SK-N-MC (cell line): Measurements from ENCODE around the gene COPS9.

ENCODE experiments used
- DNase-seq: peaks from one replicate; pipeline ENCODE4 v3.0.0-alpha.2; 2011; ENCODE audit warnings: low read depth, low spot score
- H3K27ac ChIP-seq: fragments of 200-600 bp; sonication (generic); 2 replicates; pipeline ENCODE4 v1.5.1; 2016; ENCODE audit warnings: mixed run types
- H3K36me3 ChIP-seq: fragments of 200-600 bp; sonication (generic); 2 replicates; pipeline ENCODE4 v1.6.1; 2017; ENCODE audit warnings: antibody characterized with exemption, low read length, mixed read lengths; ENCODE audit not compliant: insufficient read depth
- H3K4me3 ChIP-seq: fragments of 200-600 bp; sonication (generic); 2 replicates; pipeline ENCODE4 v1.5.1; 2016
- H3K9ac ChIP-seq: fragments of 200-600 bp; sonication (generic); 2 replicates; pipeline ENCODE4 v1.8.0; 2017; ENCODE audit warnings: mixed run types, mixed read lengths; ENCODE audit not compliant: insufficient read length
- H3K9me3 ChIP-seq: fragments of 200-600 bp; sonication (generic); 2 replicates; pipeline ENCODE4 v1.6.1; 2017; ENCODE audit warnings: low read depth, mild to moderate bottlenecking, antibody characterized with exemption, low read length, moderate library complexity, mixed read lengths
- EZH2 ChIP-seq: fragments of 200-600 bp; sonication (generic); IDR thresholded peaks from one replicate; pipeline ENCODE4 v1.6.1; 2017; ENCODE audit warnings: antibody characterized with exemption
- FOXP2 ChIP-seq: optimal IDR thresholded peaks from 2 replicates; pipeline ENCODE3; 2011; ENCODE audit warnings: mild to moderate bottlenecking, moderate library complexity; ENCODE audit not compliant: insufficient read depth; ENCODE audit errors: extremely low read length, control extremely low read depth
- POLR2AphosphoS5 ChIP-seq: IDR thresholded peaks from 2 replicates; pipeline ENCODE4 v1.6.1; 2012; ENCODE audit warnings: mild to moderate bottlenecking, low read depth, low read length, borderline replicate concordance

The COPS9 gene

DNA sequence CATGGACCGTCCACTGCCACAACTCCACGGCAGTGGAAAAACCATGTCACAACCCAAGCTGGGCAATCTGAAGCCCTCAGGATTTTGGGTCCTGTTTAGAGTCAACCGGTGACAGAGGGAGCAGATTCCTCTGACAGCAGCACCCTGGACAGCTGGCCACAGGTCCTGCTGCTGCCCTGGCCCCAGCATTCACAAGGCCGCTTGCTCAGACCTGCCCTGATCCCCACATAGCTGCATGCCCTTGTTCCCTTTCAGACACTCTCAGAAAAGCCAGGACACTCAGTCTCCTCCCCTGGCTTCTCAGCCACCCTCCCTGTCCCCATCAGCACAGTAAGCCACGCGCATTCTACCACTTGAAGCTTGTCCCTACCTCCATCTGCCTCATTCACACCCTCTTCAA is 1.6 kb downstream of the COPS9 start:
- DNase-seq, result no peak
- no peak overlapping the region for H3K27ac ChIP-seq
- peak overlapping the region; percentile 95 for H3K9ac ChIP-seq
- TF ChIP-seq FOXP2, result no peak
- no peak for TF ChIP-seq POLR2AphosphoS5
- TF ChIP-seq EZH2, result no peak
- H3K4me3 ChIP-seq, result peak overlapping the region; percentile 97
- H3K9me3 ChIP-seq, result no peaks in the 10 kb centered on the region
- H3K36me3 ChIP-seq, result peaks cover 33% of the 10 kb centered on the region

DNA sequence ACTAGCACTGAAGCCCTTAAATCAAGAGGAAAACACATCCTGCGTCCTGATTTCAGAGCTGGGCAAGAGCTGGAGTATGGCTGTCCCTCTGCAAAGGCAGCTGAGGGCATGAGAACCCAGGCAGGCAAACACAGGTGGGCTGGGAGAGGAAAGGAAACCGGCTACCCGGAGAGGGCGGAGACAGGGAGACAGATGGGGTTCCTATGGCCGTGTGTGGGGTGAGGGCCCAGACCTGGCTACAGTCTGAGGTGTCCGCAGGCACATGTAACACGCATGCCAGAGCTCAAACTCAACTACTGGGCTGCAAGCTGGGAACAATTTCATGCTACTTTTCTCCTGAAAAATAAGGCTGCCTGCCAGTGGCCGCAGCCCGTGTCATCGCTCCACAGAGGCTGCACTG is 2.7 kb downstream of the COPS9 start:
- Histone ChIP-seq H3K9me3 (no peaks in the 10 kb centered on the region), H3K27ac (peak overlapping the region; percentile 85), H3K4me3 (no peak overlapping the region), H3K9ac (no peak overlapping the region), H3K36me3 (peaks cover 36% of the 10 kb centered on the region)
- TF ChIP-seq EZH2, result no peak
- TF ChIP-seq POLR2AphosphoS5, result no peak
- no peak for TF ChIP-seq FOXP2
- DNase-seq, result no peak

DNA sequence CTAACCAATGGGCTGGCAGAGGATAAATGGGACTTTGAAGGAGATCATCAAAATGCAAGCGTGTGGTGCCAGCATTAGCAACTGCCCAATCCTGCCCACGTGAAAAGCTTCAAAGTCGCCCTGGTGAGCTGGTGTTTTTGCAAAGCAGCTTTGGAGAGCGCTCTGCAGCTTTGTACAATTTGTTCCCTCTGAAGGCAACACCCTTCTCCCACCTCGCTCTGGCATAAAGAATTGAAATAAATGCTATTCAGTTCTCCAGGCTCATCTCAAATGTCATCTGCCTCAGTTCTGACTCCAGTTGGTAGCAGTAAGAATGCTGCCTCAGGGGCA is 3.5 kb downstream of the COPS9 start:
- DNase-seq, result no peak
- Histone ChIP-seq H3K36me3 (peaks cover 39% of the 10 kb centered on the region), H3K27ac (peak overlapping the region; percentile 85), H3K9ac (no peak overlapping the region), H3K4me3 (peak overlapping the region; percentile 31), H3K9me3 (no peaks in the 10 kb centered on the region)
- TF ChIP-seq EZH2 (no peak), POLR2AphosphoS5 (no peak), FOXP2 (no peak)

DNA sequence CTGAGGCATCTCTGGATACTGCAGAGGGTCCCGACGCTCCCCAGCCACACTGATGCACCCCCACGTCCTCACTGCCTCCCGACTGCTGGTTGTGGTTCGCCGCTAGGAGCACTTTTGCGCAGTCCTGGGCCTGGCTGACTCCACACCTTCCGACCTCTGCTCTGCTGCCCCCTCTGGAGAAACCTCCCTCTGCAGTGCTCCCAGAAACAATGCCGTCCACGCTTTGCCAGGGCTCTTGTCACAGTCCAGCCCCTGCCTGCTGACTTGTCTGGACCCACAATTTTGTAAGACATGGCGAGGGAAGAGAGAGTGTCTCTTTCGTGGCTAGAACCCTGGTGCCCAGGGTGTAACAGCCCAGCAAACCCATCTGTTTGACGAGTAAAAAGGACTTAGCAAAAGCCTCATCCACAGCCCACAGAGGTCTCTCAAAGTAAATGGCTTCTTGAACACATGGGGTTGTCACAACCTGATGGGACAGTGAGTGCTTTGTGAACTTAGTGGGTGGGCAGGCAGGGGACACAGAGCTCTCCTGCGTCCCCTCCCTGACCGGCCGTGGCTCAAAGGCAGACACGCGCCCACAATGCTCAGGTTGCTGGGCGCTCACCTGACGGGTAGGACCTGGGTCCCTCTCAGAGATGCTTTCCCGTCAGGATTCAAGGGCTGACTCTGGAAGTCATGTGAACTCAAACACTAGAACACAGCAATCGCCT is 4.0 kb downstream of the COPS9 start:
- Histone ChIP-seq H3K9ac (no peak overlapping the region), H3K36me3 (peaks cover 39% of the 10 kb centered on the region), H3K27ac (peak overlapping the region; percentile 85), H3K9me3 (no peaks in the 10 kb centered on the region), H3K4me3 (peak overlapping the region; percentile 31)
- TF ChIP-seq FOXP2, result no peak
- TF ChIP-seq EZH2, result no peak
- TF ChIP-seq POLR2AphosphoS5, result no peak
- no peak for DNase-seq

DNA sequence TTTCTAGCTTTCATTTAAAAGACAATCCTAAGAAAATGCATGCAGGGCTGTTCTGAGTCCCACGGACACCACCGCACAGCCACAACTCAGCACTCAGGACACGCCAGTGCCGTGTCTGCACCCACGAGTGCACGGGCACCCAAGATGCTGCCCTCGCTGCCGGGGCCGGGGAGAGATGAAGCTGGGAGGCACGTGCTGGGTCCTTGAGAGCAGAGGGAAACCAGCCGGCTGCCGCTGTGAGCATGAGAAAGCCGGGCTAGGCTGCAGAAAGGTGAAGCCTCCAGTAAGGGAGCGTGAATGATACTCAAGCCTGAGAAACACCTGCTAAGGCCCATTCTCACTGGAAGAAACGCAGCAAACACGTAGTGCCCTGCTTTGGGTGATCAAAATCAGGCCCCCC is 4.8 kb downstream of the COPS9 start:
- H3K9ac ChIP-seq, result no peak overlapping the region
- no peak for TF ChIP-seq POLR2AphosphoS5
- H3K36me3 ChIP-seq, result peaks cover 39% of the 10 kb centered on the region
- H3K27ac ChIP-seq, result no peak overlapping the region
- no peak overlapping the region for H3K4me3 ChIP-seq
- no peak for DNase-seq
- H3K9me3 ChIP-seq, result no peaks in the 10 kb centered on the region

DNA sequence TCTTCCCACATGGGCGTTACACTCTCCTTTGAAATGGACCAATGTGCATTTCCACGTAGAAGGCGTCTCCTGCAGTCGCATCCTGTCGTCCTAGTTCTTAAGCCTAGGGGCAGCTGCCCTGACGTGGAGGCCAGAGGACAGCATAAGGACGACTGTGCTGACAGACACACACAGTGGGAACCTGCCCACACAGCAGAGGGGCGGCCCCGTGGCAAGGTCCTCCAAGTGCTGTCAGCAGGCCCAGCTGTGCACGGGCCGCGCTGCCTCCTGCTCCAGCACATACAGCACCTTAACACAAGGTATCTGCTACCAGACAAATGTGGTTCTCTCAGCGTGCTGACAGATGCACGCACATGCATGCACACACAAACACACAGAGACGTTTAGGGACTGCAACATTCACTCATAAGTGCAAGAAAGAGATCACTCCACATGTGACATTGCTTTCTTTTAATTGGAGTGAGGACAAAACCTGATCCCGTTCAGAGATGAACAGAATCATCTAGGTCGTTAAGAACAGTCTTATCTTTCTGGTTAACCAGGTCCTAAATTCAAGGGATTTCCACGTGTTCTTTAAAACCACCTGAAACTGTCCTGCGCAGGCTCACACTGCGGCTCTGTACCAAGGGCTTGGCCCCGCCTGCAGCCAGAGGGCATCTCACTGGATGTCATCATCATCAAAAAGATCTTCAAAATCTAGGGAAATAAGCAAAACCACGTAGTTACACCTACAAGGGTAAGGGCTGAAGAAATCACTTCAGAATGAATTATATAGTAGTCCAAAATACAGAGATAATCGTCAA is 5.5 kb downstream of the COPS9 start:
- H3K4me3 ChIP-seq, result no peak overlapping the region
- no peak overlapping the region for H3K9ac ChIP-seq
- no peak overlapping the region for H3K27ac ChIP-seq
- no peaks in the 10 kb centered on the region for H3K9me3 ChIP-seq
- DNase-seq, result no peak
- H3K36me3 ChIP-seq, result peaks cover 39% of the 10 kb centered on the region
- TF ChIP-seq FOXP2 (no peak), EZH2 (no peak), POLR2AphosphoS5 (no peak)

DNA sequence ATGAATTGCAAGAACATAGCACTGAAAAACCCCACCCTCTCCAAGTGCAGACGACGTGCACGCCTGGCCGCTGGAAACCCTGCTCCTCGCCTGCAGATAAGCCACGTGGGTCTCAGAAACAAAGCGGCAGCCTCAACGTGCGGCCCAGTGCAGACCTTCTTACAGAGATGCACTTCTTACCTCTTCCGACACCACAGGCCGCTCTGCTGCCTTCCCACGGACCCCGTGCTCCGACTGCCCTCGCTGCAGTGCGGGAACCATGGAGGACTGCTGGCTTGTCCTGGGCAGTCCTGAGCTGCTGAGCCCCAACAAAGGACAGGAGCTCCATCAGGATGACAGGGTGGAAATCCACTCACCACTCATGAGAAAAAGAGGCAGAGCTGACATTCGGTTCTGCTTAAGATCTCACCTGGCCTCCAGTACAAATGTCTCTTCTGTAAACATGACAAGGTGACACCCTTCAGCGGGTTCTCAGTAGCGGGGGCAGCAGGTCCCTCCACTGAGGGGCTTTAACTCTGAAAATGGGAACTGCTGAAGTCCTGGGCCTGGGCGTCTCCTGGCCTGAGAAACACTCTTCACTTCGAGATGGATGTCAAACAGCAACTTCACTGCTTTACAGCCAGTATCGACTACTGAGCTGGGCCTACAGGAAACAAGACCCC is 6.2 kb downstream of the COPS9 start:
- Histone ChIP-seq H3K4me3 (no peak overlapping the region), H3K27ac (no peak overlapping the region), H3K9ac (no peak overlapping the region), H3K36me3 (peaks cover 39% of the 10 kb centered on the region), H3K9me3 (no peaks in the 10 kb centered on the region)
- no peak for DNase-seq
- TF ChIP-seq EZH2 (no peak), FOXP2 (no peak), POLR2AphosphoS5 (no peak)

DNA sequence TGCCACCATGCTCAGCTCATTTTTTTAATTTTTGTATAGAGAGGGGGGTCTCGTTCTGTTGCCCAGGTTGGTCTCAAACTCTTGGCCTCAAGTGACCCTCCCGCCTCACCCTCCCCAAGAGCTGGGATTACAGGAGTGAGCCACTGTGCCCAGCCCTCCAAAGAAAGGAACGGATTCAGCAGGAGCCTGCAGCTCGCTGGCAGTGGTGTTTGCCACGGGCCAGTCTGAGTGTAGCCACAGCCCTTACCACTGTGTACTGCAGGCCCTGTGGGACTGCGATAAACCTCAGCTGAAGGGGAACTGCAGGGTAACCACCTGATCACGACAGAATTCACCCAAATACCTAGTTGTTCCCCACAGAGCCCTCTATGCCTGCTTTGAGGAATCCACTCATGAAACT is 6.8 kb downstream of the COPS9 start:
- no peak overlapping the region for H3K27ac ChIP-seq
- peaks cover 39% of the 10 kb centered on the region for H3K36me3 ChIP-seq
- H3K4me3 ChIP-seq, result no peak overlapping the region
- no peak for DNase-seq
- TF ChIP-seq EZH2 (no peak), FOXP2 (no peak), POLR2AphosphoS5 (no peak)
- no peaks in the 10 kb centered on the region for H3K9me3 ChIP-seq
- no peak overlapping the region for H3K9ac ChIP-seq
